HepG2 (cell line): Measurements from ENCODE around the gene PARP1. TPM values are rescaled to one million over a fixed set of nuclear protein-coding genes. Genes with fewer than 3 reads are reported as not detected.

ENCODE experiments used
- ATAC-seq: fragments of 200-7000 bp; cut with Tn5 transposase; 3 replicates; pipeline ENCODE4 v1.9.1; 2020; ENCODE audit warnings: mild to moderate bottlenecking, moderate library complexity
- BruUV-seq: library from RNA; stranded (reverse); fragments of 400-500 nt; replicated peaks from 2 replicates; lab custom pipeline; 2021; lab: Mats Ljungman, UMichigan
- CTCF ChIA-PET: fragments of 300-600 bp; formaldehyde crosslinking; extraction: SDS; loops from one replicate; lab custom pipeline; 2021; ENCODE audit warnings: low total read pairs, inconsistent platforms, low intra/inter-chr PET ratio; lab: Yijun Ruan, JAX
- POLR2A ChIA-PET: fragments of 350-600 bp; sonication (Branson Sonifier 250); formaldehyde crosslinking; loops from one replicate; lab custom pipeline; 2020; ENCODE audit warnings: antibody characterized with exemption, inconsistent platforms; lab: Yijun Ruan, JAX
- DNase-seq: peaks from one replicate; pipeline ENCODE4 v3.0.0-alpha.2; 2015; ENCODE audit warnings: low spot score
- FAIRE-seq: peaks from 3 replicates; lab custom pipeline; 2011; peaks lifted over from hg19 to GRCh38; lab: Jason Lieb, UNC
- H2AFZ ChIP-seq: one replicate; pipeline ENCODE4 v1.6.1; 2011; ENCODE audit warnings: low read length, inconsistent platforms
- H3K27ac ChIP-seq: fragments of 300-600 bp; 3 replicates; pipeline ENCODE4 v1.8.0; 2011; ENCODE audit warnings: mixed run types, mild to moderate bottlenecking, mixed read lengths, low read length, inconsistent platforms; ENCODE audit not compliant: insufficient read depth; ENCODE audit errors: extremely low read length
- H3K27me3 ChIP-seq, 2 experiments: fragments of 200-600 bp in 1 of 2; 2 replicates in 1 of 2; 3 replicates in 1 of 2; pipeline versions ENCODE4 v1.6.0 to v1.8.0; 2011; ENCODE audit warnings: low read length in 2 of 2, mild to moderate bottlenecking in 2 of 2, moderate library complexity in 2 of 2, inconsistent platforms in 1 of 2; ENCODE audit not compliant: insufficient read depth in 2 of 2, control insufficient read depth in 1 of 2
- H3K36me3 ChIP-seq, 2 experiments: fragments of 200-600 bp in 1 of 2; replicated peaks in 1 of 2; 2 replicates in 1 of 2; 3 replicates in 1 of 2; pipeline versions ENCODE4 v1.5.1 to v1.8.0; 2011; ENCODE audit warnings: low read length in 2 of 2, inconsistent platforms in 1 of 2; ENCODE audit not compliant: insufficient read depth in 2 of 2, control insufficient read depth in 1 of 2
- H3K4me1 ChIP-seq: 2 replicates; pipeline ENCODE4 v1.5.1; 2012; ENCODE audit warnings: low read length, inconsistent platforms; ENCODE audit not compliant: insufficient read depth
- H3K4me2 ChIP-seq: 2 replicates; pipeline ENCODE4 v1.6.0; 2011; ENCODE audit warnings: low read depth, low read length, inconsistent platforms
- H3K4me3 ChIP-seq, 3 experiments: fragments of 200-600 bp in 1 of 3; sonication (generic), shearing (Covaris generic) in 1 of 3; replicated peaks in 1 of 3; 2 replicates each; pipeline ENCODE4 v1.5.1; 2011 to 2016; ENCODE audit warnings: low read length in 3 of 3, inconsistent platforms in 2 of 3, low read depth in 2 of 3, mild to moderate bottlenecking in 2 of 3, control low read depth in 1 of 3, mixed read lengths in 1 of 3; ENCODE audit not compliant: insufficient read depth in 1 of 3
- H3K79me2 ChIP-seq: one replicate; pipeline ENCODE4 v1.6.1; 2011; ENCODE audit warnings: low read length, inconsistent platforms; ENCODE audit not compliant: insufficient read depth
- H3K9ac ChIP-seq: 2 replicates; pipeline ENCODE4 v1.6.0; 2011; ENCODE audit warnings: mild to moderate bottlenecking, low read depth, low read length, inconsistent platforms; ENCODE audit not compliant: insufficient read depth
- H3K9me3 ChIP-seq: 2 replicates; pipeline ENCODE4 v1.5.1; 2012; ENCODE audit warnings: mild to moderate bottlenecking, low read length
- H4K20me1 ChIP-seq: 2 replicates; pipeline ENCODE4 v1.6.0; 2011; ENCODE audit warnings: inconsistent platforms, mild to moderate bottlenecking, low read length, moderate library complexity; ENCODE audit not compliant: insufficient read depth
- HMGXB3 ChIP-seq: sonication (generic); formaldehyde crosslinking; IDR thresholded peaks from 2 replicates; pipeline ENCODE4 v1.4.0; 2020; ENCODE audit warnings: missing genetic modification reagents, borderline replicate concordance
- KDM1A ChIP-seq: IDR thresholded peaks from 2 replicates; pipeline ENCODE4 v1.6.1; 2016; ENCODE audit warnings: missing compliant biosample characterization
- KLF12 ChIP-seq: sonication (generic); formaldehyde crosslinking; IDR thresholded peaks from 2 replicates; pipeline ENCODE4 v1.4.0; 2020; ENCODE audit warnings: missing genetic modification reagents, borderline replicate concordance
- MBD4 ChIP-seq: IDR thresholded peaks from 2 replicates; pipeline ENCODE4 v1.6.1; 2012; ENCODE audit warnings: low read length, inconsistent platforms, borderline replicate concordance
- POGZ ChIP-seq: sonication (generic); formaldehyde crosslinking; IDR thresholded peaks from 2 replicates; pipeline ENCODE4 v1.4.0; 2020; ENCODE audit warnings: mild to moderate bottlenecking, missing genetic modification reagents
- RBAK ChIP-seq: sonication (generic); formaldehyde crosslinking; IDR thresholded peaks from 2 replicates; pipeline ENCODE4 v1.5.1; 2020; ENCODE audit warnings: mild to moderate bottlenecking, missing genetic modification reagents
- ZBED4 ChIP-seq: sonication (generic); formaldehyde crosslinking; IDR thresholded peaks from 2 replicates; pipeline ENCODE4 v1.4.0; 2020; ENCODE audit warnings: missing genetic modification reagents, borderline replicate concordance
- ZBTB34 ChIP-seq: sonication (generic); formaldehyde crosslinking; IDR thresholded peaks from 2 replicates; pipeline ENCODE4 v1.8.0; 2022; ENCODE audit warnings: mild to moderate bottlenecking, missing genetic modification reagents
- ZNF569 ChIP-seq: sonication (generic); formaldehyde crosslinking; IDR thresholded peaks from 2 replicates; pipeline ENCODE4 v1.5.0; 2020; ENCODE audit warnings: mild to moderate bottlenecking, missing genetic modification reagents, moderate library complexity, borderline replicate concordance
- WGBS: methylation state at CpG from one replicate; pipeline ENCODE4 v1.1.6; 2017; ENCODE audit warnings: low lambda C conversion rate; 5-methylcytosine and 5-hydroxymethylcytosine counted together
- in situ Hi-C: cut with HindIII; loops from 2 replicates; pipeline ENCODE4 v1.10.0; 2017; ENCODE audit warnings: low pct_unique_long_range_greater_than_20kb; ENCODE audit not compliant: extremely low pct_ligation_motif_present
- intact Hi-C: fragments of 100-400 bp; cut with micrococcal nuclease; formaldehyde crosslinking; loops from one replicate; pipeline ENCODE4 v1.10.0; 2022; ENCODE audit not compliant: unreplicated experiment
- polyA plus RNA-seq, 8 experiments: library from polyadenylated mRNA; depleted of rRNA in 3 of 8; stranded (reverse) in 7 of 8; unstranded in 1 of 8; fragments of >200 nt; fragmentation: Illumina TruSeq in 4 of 8; extraction: Trizol in 4 of 8; gene quantifications; 2 replicates each; pipeline versions ENCODE4 v1.2.1 to v1.2.3, GENCODE V29; 2011 to 2016; ENCODE audit warnings: low read depth in 4 of 8, missing spikeins in 1 of 8, mixed read lengths in 1 of 8; ENCODE audit not compliant: insufficient read depth in 1 of 8
- total RNA-seq, 5 experiments: library from RNA; depleted of rRNA; stranded (reverse); fragments of >200 nt; fragmentation: Illumina TruSeq; extraction: Trizol; gene quantifications; 2 replicates each; pipeline ENCODE4 v1.2.3, GENCODE V29; 2016; ENCODE audit warnings: low read depth in 1 of 5
- TF ChIP-seq, protein P1 (sequence below): sonication (generic); formaldehyde crosslinking; IDR thresholded peaks from 2 replicates; pipeline ENCODE4 v1.5.0; 2020; ENCODE audit warnings: missing genetic modification reagents

PARP1 gene
- total and polyA plus RNA-seq, 2 of the 13 experiments (the other 11 are each of a cell fraction or from before 2014, with no cell fraction given) = 50.1 to 85.2 TPM

- TF ChIP-seq RBAK (no peak), ZBTB34 (CRISPR knock-in tag) (no peak), MBD4 (no peak), KLF12 (CRISPR knock-in tag) (no peak), ZNF569 (CRISPR knock-in tag) (no peak), KDM1A (no peak), HMGXB3 (CRISPR knock-in tag) (no peak)
Measured at GRCh38 chr1:226324479-226324878, 83.4 kb downstream of the PARP1 start (continued).

DNA sequence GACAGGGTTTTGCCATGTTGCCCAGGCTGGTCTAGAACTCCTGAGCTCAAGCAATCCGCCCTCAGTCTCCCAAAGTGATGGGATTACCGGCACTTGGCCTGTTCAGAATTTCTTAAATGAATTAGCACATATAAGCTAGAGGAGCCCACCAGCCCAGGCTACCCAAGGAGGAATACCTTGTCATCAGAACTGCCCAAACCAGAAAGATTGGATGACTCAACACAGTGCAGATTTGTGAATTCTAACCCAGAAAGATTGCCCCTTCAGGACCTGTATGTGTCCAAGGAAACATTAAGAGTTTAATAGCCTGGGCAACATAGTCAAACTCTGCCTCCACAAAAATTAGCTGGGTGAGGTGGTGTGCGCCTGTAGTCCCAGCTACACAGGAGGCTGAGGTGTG lies 84.9 kb downstream of the PARP1 start:
- no peak overlapping the region for H3K4me2 ChIP-seq
- POLR2A ChIA-PET = no interaction called here
- no peak for TF ChIP-seq POGZ
- TF ChIP-seq ZBED4 = no peak
- TF ChIP-seq, protein P1, sequence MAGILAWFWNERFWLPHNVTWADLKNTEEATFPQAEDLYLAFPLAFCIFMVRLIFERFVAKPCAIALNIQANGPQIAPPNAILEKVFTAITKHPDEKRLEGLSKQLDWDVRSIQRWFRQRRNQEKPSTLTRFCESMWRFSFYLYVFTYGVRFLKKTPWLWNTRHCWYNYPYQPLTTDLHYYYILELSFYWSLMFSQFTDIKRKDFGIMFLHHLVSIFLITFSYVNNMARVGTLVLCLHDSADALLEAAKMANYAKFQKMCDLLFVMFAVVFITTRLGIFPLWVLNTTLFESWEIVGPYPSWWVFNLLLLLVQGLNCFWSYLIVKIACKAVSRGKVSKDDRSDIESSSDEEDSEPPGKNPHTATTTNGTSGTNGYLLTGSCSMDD (CRISPR knock-in tag) = no peak

More for the DNA sequence above, 84.9 kb downstream of the PARP1 start:
- Histone ChIP-seq H3K36me3 (no peaks in the 10 kb centered on the region), H3K9ac (no peak overlapping the region), H3K79me2 (no peaks in the 10 kb centered on the region), H3K4me1 (peaks cover 22% of the 10 kb centered on the region), H3K27me3 (peaks cover 1 to 5% of the 10 kb centered on the region in 2 experiments; a peak in 1 of 5 replicates), H3K4me3 (no peak overlapping the region), H3K27ac (no peak overlapping the region), H3K9me3 (no peaks in the 10 kb centered on the region), H2AFZ (no peak overlapping the region), H4K20me1 (no peaks in the 10 kb centered on the region)
- 81% methylated on average over 2 of the region's 3 CpGs for WGBS
- CTCF ChIA-PET = no interaction called here
- in situ Hi-C loops = no loop called here
- FAIRE-seq (no peak), ATAC-seq (no peak), DNase-seq (no peak)
- BruUV-seq = no TSS peak
- intact Hi-C loops = no loop called here
